K562 (cell line): ENCODE measurements around the gene ANAPC16. TPM values are rescaled to one million over a fixed set of nuclear protein-coding genes. Genes with fewer than 3 reads are reported as not detected.
A peak's percentile ranks its signal among the peaks of the same experiment; 100 is the strongest.

Experiments used
- BMI1 ChIP-seq: fragments of 150-350 bp; IDR thresholded peaks from 2 replicates; pipeline ENCODE4 v1.6.1; 2014; ENCODE audit warnings: low read length
- CREB1 ChIP-seq, 2 experiments: sonication (generic) in 1 of 2; formaldehyde crosslinking in 1 of 2; IDR thresholded peaks; 2 replicates each; pipeline versions ENCODE4 v1.6.1 to v1.8.0; 2012 to 2022; ENCODE audit warnings: inconsistent platforms in 1 of 2, mild to moderate bottlenecking in 1 of 2, missing genetic modification reagents in 1 of 2, moderate library complexity in 1 of 2
- ETV6 ChIP-seq, 3 experiments: fragments of 150-350 bp in 1 of 3; sonication (generic) in 1 of 3; formaldehyde crosslinking in 1 of 3; IDR thresholded peaks; 2 replicates each; pipeline versions ENCODE4 v1.6.1 to v1.8.0; 2014 to 2022; ENCODE audit warnings: borderline replicate concordance in 2 of 3, low read depth in 2 of 3, antibody characterized with exemption in 1 of 3, low read length in 1 of 3, mild to moderate bottlenecking in 1 of 3, missing genetic modification reagents in 1 of 3
- FOSL1 ChIP-seq: fragments of 200-800 bp; sonication (Bioruptor generic); conservative IDR thresholded peaks from 2 replicates; pipeline ENCODE4 v1.6.1; 2016; ENCODE audit warnings: missing genetic modification characterization, missing compliant biosample characterization
- HDAC8 ChIP-seq: fragments of 450-650 bp; IDR thresholded peaks from 2 replicates; pipeline ENCODE4 v1.6.1; 2016; ENCODE audit warnings: mild to moderate bottlenecking, missing genetic modification characterization, moderate library complexity, missing compliant biosample characterization
- MAZ ChIP-seq, 2 experiments: fragments of 450-650 bp in 1 of 2; sonication (generic) in 1 of 2; formaldehyde crosslinking; IDR thresholded peaks in 1 of 2; conservative IDR thresholded peaks in 1 of 2; 2 replicates each; pipeline versions ENCODE4 v1.4.0 to v1.5.0; 2020; ENCODE audit warnings: mild to moderate bottlenecking in 1 of 2, missing genetic modification reagents in 1 of 2
- POLR3A ChIP-seq: IDR thresholded peaks from 2 replicates; pipeline ENCODE4 v1.6.1; 2011; ENCODE audit warnings: borderline replicate concordance, mild to moderate bottlenecking, moderate library complexity; ENCODE audit not compliant: insufficient read length, insufficient read depth; ENCODE audit errors: extremely low read depth
- TBP ChIP-seq: optimal IDR thresholded peaks from 2 replicates; pipeline ENCODE3; 2011; ENCODE audit warnings: low read depth, low read length, improper control_type of control experiment
- TEAD1 ChIP-seq, 2 experiments: fragments of 450-650 bp in 1 of 2; sonication (generic) in 1 of 2; formaldehyde crosslinking; IDR thresholded peaks; 2 replicates each; pipeline versions ENCODE4 v1.4.0 to v1.8.0; 2020 to 2022; ENCODE audit warnings: mild to moderate bottlenecking in 2 of 2, missing genetic modification reagents in 1 of 2
- ZNF263 ChIP-seq: sonication (generic); formaldehyde crosslinking; IDR thresholded peaks from 2 replicates; pipeline ENCODE4 v1.8.0; 2022; ENCODE audit warnings: mild to moderate bottlenecking, missing genetic modification reagents, borderline replicate concordance
- ZNF696 ChIP-seq: fragments of 250-450 bp; sonication (Bioruptor Pico); conservative IDR thresholded peaks from 2 replicates; pipeline ENCODE4 v1.4.0; 2020; ENCODE audit warnings: mild to moderate bottlenecking, moderate library complexity
- polyA plus RNA-seq, 8 experiments: library from polyadenylated mRNA; depleted of rRNA in 4 of 8; stranded (reverse) in 5 of 8; unstranded in 3 of 8; fragments of >200 nt; fragmentation: Nextera tagmentation in 2 of 8; fragmentation: Illumina TruSeq in 1 of 8; extraction: Ambion mirVana in 2 of 8; extraction: Trizol in 1 of 8; gene quantifications; 2 replicates each; pipeline versions ENCODE4 v1.2.1 to v1.2.3, GENCODE V29; 2011 to 2014; ENCODE audit warnings: inconsistent platforms in 1 of 8, missing spikeins in 1 of 8
- total RNA-seq, 7 experiments: library from RNA; depleted of rRNA in 6 of 7; stranded (reverse); fragments of >200 nt in 6 of 7; fragmentation: Illumina TruSeq in 2 of 7; extraction: Trizol in 2 of 7; gene quantifications; 2 replicates each; pipeline versions ENCODE4 v1.2.1 to v1.2.3, GENCODE V29; 2011 to 2021; ENCODE audit warnings: low replicate concordance in 1 of 7
- TF ChIP-seq, protein P1 (sequence below): fragments of 250-450 bp; sonication (Bioruptor Pico); IDR thresholded peaks from 2 replicates; pipeline ENCODE4 v1.9.0; 2021; ENCODE audit warnings: mild to moderate bottlenecking, inconsistent platforms
- TF ChIP-seq, protein P2 (sequence below): fragments of 450-650 bp; IDR thresholded peaks from 2 replicates; pipeline ENCODE4 v1.6.1; 2016; ENCODE audit warnings: low read depth
- TF ChIP-seq, protein P3 (sequence below), 2 experiments: fragments of 450-650 bp in 1 of 2; sonication (generic) in 1 of 2; formaldehyde crosslinking in 1 of 2; IDR thresholded peaks in 1 of 2; conservative IDR thresholded peaks in 1 of 2; 2 replicates each; pipeline versions ENCODE4 v1.6.1 to v1.8.1; 2016 to 2023; ENCODE audit warnings: mild to moderate bottlenecking in 2 of 2, moderate library complexity in 2 of 2, inconsistent platforms in 1 of 2, missing genetic modification reagents in 1 of 2

Gene ANAPC16
- total and polyA plus RNA-seq, 9 of the 15 experiments (the other 6 are each of a cell fraction or from before 2014, with no cell fraction given): 42.6 to 208 (median 108) TPM

DNA sequence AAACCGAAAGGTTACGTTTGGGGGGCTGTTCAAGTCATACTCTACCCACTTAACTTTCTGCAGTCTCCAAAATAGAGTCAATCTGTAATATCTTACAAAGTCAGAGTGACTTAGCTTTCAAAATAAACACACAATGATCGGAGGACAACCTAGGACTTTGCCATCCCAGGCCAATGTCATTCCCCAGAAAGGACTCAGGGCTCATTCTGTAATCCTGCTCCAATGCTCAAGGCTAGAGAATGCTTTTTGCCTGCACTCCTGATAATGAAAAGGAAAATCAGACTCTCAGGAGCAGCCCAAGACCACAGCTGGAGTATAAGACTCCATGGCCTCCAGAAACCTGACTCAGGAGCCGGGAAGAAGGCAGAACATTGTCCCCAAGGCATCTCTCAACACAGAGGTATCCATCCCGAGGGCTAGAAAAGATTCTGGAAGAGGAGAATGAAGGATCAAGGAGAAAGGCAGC lies 28.8 kb downstream of the ANAPC16 start (continued):
- TF ChIP-seq, protein P1, sequence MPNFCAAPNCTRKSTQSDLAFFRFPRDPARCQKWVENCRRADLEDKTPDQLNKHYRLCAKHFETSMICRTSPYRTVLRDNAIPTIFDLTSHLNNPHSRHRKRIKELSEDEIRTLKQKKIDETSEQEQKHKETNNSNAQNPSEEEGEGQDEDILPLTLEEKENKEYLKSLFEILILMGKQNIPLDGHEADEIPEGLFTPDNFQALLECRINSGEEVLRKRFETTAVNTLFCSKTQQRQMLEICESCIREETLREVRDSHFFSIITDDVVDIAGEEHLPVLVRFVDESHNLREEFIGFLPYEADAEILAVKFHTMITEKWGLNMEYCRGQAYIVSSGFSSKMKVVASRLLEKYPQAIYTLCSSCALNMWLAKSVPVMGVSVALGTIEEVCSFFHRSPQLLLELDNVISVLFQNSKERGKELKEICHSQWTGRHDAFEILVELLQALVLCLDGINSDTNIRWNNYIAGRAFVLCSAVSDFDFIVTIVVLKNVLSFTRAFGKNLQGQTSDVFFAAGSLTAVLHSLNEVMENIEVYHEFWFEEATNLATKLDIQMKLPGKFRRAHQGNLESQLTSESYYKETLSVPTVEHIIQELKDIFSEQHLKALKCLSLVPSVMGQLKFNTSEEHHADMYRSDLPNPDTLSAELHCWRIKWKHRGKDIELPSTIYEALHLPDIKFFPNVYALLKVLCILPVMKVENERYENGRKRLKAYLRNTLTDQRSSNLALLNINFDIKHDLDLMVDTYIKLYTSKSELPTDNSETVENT (CRISPR knock-in tag): no peak
- TF ChIP-seq, protein P2, sequence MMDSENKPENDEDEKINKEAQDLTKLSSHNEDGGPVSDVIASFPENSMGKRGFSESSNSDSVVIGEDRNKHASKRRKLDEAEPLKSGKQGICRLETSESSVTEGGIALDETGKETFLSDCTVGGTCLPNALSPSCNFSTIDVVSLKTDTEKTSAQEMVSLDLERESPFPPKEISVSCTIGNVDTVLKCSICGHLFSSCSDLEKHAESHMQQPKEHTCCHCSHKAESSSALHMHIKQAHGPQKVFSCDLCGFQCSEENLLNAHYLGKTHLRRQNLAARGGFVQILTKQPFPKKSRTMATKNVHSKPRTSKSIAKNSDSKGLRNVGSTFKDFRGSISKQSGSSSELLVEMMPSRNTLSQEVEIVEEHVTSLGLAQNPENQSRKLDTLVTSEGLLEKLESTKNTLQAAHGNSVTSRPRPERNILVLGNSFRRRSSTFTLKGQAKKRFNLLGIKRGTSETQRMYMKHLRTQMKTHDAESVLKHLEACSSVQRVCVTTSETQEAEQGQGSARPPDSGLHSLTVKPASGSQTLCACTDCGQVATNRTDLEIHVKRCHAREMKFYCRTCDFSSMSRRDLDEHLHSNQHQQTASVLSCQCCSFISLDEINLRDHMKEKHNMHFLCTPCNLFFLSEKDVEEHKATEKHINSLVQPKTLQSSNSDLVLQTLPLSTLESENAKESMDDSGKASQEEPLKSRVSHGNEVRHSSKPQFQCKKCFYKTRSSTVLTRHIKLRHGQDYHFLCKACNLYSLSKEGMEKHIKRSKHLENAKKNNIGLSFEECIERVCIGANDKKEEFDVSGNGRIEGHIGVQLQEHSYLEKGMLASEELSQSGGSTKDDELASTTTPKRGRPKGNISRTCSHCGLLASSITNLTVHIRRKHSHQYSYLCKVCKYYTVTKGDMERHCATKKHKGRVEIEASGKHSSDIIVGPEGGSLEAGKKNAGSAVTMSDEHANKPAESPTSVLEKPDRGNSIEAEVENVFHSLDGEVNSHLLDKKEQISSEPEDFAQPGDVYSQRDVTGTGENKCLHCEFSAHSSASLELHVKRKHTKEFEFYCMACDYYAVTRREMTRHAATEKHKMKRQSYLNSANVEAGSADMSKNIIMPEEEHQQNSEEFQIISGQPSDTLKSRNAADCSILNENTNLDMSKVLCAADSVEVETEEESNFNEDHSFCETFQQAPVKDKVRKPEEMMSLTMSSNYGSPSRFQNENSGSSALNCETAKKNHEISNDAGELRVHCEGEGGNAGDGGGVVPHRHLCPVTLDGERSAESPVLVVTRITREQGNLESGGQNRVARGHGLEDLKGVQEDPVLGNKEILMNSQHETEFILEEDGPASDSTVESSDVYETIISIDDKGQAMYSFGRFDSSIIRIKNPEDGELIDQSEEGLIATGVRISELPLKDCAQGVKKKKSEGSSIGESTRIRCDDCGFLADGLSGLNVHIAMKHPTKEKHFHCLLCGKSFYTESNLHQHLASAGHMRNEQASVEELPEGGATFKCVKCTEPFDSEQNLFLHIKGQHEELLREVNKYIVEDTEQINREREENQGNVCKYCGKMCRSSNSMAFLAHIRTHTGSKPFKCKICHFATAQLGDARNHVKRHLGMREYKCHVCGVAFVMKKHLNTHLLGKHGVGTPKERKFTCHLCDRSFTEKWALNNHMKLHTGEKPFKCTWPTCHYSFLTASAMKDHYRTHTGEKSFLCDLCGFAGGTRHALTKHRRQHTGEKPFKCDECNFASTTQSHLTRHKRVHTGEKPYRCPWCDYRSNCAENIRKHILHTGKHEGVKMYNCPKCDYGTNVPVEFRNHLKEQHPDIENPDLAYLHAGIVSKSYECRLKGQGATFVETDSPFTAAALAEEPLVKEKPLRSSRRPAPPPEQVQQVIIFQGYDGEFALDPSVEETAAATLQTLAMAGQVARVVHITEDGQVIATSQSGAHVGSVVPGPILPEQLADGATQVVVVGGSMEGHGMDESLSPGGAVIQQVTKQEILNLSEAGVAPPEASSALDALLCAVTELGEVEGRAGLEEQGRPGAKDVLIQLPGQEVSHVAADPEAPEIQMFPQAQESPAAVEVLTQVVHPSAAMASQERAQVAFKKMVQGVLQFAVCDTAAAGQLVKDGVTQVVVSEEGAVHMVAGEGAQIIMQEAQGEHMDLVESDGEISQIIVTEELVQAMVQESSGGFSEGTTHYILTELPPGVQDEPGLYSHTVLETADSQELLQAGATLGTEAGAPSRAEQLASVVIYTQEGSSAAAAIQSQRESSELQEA: no peak
- peak; percentile 8; the same call in 1 of the 2 replicates for TF ChIP-seq FOSL1 (tag)
- no peak for TF ChIP-seq TEAD1 (CRISPR knock-in tag; IDR thresholded peaks at IDR 0.05)
- TF ChIP-seq ZNF696 (CRISPR knock-in tag): no peak
- no peak for TF ChIP-seq HDAC8 (tag)
- no peak for TF ChIP-seq POLR3A
- TF ChIP-seq MAZ (CRISPR knock-in tag; conservative IDR thresholded peaks at IDR 0.05 in 1 of 2, IDR thresholded peaks at IDR 0.05 in 1 of 2): no peak
- no peak for TF ChIP-seq CREB1 (IDR thresholded peaks at IDR 0.05)
- no peak for TF ChIP-seq CREB1 (CRISPR knock-in tag; IDR thresholded peaks at IDR 0.05)
- TF ChIP-seq ETV6 (IDR thresholded peaks at IDR 0.05; ENCODE audit: borderline replicate concordance in 1 of 2, low read depth in 2 of 2, low read length in 1 of 2): no peak
- TF ChIP-seq ETV6 (CRISPR knock-in tag; IDR thresholded peaks at IDR 0.05; ENCODE audit: borderline replicate concordance): no peak
- TF ChIP-seq TBP: no peak
- no peak for TF ChIP-seq ZNF263 (CRISPR knock-in tag)
- TF ChIP-seq BMI1: no peak
- TF ChIP-seq, protein P3, sequence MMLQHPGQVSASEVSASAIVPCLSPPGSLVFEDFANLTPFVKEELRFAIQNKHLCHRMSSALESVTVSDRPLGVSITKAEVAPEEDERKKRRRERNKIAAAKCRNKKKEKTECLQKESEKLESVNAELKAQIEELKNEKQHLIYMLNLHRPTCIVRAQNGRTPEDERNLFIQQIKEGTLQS (IDR thresholded peaks at IDR 0.05): no peak
- TF ChIP-seq, protein P3 (CRISPR knock-in tag; conservative IDR thresholded peaks at IDR 0.05): 0 out of 2 replicates have a peak, but pooled peaks have one; percentile 66
